CD4-positive, alpha-beta T cell treated with Interleukin-21 for 1 hour (primary cell): ENCODE results near the gene TAF5L.
"Not testable (repeated sequence)": the region's sequence is repeated elsewhere in the genome, so short reads cannot be mapped to it uniquely, and the experiment has no call there.

Experiments used
- DNase-seq: peaks from one replicate; pipeline ENCODE4 v3.0.0-alpha.2; 2020

TAF5L gene

DNA sequence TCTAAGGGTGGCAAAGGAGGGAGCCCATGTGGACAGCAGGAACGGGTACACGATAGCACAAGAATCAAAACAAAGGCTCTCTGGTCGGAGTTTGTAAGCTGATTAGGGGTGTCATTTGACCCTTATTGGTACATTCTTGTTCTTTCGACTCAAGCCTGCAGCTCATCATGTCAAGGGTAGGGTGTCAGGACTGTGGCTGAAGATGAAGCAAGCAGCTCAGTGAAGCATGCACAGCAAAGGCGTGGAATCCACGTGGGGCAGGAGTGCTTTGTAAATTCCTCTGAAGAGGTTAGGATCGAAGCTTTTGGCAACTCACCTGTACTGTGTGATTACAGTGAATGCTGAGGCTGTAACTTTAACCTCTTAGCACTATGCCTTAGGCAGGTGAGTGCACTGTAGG lies 62.7 kb downstream of the TAF5L start:
- DNase-seq, result no peak

DNA sequence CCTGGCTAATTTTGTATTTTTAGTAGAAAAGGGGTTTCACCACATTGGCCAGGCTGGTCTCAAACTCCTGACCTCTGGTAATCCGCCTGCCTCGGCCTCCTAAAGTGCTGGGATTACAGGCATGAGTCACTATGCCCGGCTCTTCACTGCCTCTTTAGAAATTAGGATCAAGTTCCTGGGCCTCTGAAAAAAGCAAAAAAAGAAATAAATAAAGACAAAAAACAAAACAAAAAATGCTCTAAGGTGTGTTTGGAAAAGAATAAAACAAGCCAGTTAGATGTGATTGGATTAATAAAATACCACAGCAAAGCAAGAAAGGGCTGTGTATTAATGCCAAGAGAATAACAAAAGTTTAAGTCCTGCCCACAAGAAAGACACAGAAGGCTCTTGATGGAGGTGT lies 63.2 kb downstream of the TAF5L start:
- no peak for DNase-seq

DNA sequence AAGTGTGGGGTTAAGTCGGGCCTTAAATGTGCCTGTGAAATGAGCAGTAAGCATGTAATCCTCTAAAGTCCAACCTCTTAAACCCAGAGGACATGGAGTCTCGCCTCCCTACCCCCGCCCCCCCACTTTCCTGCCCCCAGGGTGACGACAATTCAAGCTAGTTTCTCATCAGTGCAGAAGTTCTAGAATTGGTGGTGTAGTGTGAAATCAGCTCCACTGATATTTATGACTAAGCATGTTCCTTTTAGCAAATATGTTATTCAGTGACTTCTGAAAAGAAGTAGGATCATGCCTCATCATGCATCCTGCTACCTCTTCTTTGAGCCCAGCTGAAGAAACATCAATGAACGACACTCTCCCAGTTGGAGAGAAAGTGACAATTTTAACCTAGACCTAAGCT lies 64.8 kb downstream of the TAF5L start:
- no peak for DNase-seq

DNA sequence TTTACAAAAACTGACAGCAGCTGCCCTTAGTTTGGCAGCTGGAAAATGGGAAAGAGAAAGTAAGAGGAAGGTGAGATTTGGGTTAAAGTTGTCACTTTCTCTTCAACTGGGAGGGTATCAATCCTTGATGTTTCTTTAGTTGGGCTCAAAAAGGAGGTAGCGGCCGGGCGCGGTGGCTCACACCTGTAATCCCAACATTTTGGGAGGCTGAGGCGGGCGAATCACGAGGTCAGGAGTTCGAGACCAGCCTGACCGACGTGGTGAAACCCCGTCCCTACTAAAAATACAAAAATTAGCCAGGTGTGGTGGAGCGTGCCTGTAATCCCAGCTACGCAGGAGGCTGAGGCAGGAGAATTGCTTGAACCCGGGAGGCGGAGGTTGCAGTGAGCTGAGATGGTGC lies 65.8 kb downstream of the TAF5L start:
- not testable (repeated sequence) for DNase-seq

DNA sequence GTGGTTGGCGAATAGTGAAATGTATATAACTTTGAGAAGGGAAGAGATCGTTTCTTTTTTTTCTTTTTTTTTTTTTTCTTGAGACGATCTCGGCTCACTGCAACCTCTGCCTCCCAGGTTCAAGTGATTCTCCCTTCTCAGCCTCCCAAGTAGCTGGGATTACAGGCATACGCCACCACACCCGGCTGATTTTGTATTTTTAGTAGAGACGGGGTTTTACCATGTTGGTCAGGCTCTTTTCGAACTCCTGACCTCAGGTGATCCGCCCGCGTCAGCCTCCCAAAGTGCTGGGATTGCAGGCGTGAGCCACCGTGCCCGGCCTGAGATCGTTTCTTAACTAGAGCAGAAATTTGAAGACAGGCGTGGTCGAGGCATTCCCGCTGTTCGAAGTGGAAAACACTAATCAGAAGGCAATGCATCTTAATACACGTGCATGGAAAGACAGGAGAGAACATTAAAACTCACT lies 66.6 kb downstream of the TAF5L start:
- DNase-seq, result not testable (repeated sequence)

DNA sequence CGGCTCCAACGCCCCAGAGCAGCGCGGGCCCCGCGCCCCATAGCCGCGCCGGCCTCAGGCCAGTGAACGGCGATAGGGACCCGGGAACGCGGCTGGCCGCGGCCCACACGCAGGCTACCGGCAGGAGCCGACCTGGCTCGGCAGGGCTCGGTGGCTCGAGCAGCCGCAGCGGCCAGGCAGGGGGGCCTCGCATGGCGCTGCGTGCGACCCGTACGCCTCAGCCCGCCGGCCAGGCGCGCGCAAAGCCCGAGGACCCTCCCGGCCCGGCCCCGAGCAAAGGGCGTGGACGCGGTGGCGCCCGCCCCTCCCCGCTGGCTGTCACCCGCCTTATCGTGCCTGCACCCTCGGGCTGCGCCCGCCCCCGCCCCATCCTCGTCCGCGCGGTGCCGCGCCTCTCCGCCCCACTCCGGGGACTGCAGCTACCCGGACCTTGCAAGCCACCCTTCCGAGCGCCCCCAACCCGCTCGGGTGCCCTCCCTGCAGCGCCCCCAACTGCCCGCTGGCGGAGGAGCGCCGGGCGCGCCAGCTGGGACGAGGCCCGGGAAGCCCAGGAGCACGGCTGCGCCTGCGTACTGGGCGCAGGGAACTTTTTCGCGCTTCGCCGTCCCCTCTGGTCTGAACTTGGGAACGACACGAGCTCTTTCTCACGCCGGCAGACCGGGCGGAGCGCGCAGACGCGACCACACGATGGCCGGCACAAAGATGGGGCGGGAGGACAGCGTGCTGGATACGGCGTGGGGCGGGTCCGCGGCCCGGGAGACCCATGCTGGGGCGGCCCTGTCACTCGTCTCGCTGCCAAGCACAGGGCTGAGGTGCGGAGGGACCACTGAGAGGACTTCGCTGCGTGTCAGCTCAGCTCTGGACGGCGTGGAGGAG lies 67.2 kb downstream of the TAF5L start, which contains the start of gene ABCB10:
ABCB10 (minus strand) TSS at position 248 of the 876 bp plus-strand sequence; CDS start at position 193, 55 bp downstream.
- peak; percentile 91 for DNase-seq

DNA sequence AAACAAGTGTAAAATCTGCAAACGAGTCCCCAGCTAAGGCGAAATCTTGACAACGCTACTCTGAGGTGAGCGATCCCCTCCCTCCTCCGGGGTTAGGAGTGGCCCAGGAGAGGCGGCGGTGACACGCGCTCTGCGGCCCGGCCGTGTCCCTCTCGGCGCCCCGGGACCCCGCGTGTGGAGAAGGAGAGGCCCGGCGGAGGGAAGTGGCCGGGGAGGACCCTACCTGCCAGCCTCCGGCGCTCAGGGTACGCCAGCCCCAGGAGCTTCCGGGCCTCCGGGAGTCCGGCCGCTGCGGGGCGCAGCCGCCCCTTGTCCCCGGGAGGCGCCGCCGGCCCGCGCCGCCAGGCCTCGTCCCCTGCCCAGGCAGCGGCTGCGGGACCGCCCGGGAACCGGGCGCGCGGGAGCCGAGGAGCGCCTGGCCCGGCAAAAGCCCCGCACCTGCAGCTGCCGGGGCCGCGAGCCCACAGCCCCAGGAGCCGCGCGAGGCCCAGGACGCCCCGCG lies 68.0 kb downstream of the TAF5L start:
- DNase-seq, result peak; percentile 32

DNA sequence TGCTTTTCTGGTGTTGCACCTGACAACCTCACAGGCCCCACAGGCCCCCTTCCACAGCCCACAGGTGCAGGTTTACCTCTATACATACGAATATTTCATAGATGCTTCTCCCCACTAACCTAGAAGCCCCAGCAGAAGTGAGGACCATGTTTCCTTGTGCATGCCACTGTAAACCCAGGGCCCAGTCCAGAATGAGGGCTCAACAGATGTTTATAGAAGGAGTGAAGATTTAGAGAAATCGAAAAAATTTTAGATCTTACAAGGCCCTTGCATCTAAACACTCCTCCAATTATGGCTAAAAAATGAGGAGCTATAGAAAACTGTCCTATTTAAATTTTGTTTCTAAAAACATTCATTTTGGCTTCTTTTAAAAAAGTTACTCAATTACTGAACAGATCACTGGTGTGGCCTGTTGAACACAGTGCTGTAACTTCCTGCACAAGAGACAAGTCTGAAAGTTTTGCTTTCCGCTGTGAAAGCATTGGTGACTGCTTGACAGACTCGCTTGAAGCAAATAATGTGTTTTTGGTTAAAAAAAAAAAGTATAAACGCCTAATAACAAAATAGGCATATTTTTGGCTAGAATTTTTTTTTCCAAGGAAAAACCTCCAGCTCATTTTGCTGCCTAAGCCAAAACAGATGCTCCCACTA lies 68.6 kb downstream of the TAF5L start:
- DNase-seq, result peak; percentile 30

DNA sequence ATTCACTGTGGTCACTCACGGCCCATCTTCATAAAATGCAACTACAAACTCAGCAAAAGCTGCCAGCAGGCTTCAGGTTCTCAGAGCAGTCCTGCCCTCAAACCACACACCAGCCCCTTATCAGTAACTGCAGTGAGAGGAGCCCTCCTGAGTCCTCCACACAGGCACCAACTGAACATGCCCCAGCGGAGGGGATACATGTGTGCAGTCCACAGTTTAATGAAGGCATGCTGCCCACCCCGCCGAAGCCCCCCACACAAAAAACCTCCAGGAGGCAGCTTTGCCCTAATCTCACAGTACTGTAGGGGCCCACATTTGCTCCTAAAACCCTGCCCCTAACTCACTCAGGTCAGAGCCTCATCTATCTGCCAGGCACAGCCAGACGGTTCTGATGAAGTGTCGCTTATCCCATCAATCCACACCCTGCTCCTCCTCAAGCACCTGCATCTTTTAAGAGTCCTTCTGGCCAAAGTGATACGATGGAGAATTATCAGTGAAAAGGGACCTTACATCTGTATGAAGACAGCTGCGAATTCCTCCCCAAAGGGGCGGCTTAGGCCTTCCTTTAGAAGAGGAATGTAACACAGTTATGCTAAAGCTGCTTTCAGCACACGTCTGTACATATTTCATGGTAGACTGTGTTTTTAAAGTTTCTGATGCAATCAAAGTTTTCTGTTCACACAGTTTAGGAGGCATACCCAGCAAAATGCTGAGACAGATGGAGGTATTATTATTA lies 70.9 kb downstream of the TAF5L start:
- no peak for DNase-seq

DNA sequence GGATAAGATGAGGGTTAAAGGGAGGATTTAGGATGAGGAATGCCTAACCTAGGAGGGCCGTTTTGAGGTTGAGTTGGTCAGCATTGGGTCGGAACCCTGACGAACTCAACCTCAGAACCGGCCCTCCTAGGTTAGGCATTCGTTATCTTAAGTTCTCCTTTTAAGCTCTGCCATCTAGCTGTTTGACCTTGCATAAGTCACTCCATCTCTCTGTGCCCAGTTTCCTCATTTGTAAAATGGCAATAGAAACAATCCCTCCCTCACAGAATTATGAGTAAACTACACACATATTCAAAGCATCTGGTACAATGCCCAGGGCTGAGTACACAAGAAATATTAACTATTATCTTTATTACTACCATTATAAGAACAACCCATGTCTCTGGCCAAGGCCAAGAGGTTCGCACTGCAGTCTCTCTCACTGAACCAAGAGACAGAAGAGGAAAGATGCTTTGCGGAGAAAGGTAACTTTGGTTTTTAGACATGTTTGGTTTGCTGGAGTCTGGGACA lies 72.2 kb downstream of the TAF5L start:
- DNase-seq, result no peak

DNA sequence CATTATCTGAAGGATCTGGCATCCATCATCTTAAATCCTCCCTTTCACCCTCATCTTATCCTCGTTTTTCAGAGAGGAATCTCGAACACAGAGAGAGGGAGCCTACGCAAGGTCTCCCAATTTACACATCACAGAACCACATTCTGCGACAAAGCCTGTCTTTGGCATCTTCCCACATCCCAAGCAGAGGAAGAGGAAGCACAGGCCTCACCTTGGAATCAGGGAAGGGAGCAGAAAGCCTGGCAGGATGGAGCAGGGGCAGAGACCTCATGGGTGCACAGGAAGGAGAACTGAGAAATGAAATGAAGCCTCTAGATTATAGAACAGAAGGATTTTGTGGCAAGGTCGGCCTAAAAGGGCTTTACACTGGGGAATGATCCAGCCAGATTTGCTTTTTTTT lies 73.2 kb downstream of the TAF5L start:
- no peak for DNase-seq

DNA sequence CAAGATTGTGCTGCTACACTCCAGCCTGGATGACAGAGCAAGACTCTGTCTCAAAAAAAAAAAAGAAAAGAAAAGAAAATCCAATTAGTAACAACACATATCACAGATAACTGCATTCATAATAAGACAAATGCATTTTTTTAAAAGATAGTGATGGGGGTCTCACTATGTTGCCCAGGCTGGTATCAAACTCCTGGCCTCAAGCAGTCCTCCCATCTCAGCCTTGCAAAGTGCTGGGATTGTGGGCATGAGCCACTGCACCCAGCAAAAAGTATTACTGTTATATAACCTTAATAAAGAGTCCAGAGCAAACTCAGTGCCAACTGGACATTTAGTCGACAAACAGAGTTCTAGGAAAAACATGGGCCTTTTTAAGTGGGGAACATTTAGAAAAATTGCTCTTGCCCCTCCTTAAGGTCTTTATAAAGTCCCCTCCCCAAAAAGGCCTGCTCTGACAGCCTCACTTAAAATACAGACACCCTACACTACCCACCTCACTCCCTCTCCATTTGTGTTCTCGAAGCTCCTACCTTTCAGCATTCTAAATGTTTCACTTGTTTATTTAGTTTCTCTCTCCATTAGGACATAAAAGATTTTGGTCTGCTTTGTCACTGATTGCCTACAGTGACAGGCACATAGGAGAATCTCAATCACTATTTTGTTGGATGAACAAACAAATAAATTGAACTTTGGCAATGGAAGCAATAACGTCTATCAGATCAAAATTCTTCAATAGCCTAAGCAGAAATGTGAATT lies 74.9 kb downstream of the TAF5L start:
- DNase-seq, result no peak

DNA sequence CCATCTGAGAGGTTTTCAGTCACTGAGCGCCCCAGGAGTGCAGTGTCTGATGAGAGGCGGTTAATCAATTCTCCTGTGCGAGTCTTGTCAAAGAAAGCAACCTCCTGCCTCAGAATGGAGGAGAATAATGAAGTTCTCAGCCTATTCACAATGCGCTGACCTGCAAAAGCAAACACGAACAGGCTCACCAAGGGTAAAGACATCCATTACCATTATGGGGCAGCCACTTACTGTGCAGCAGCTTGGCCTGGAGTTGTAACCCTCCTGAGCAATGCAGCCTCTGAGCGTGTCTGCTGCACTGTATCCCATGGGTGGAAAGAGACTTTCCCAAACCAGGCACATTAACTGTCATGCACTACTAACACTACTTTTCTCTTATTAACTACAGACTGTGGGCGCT lies 78.4 kb downstream of the TAF5L start:
- DNase-seq, result no peak

DNA sequence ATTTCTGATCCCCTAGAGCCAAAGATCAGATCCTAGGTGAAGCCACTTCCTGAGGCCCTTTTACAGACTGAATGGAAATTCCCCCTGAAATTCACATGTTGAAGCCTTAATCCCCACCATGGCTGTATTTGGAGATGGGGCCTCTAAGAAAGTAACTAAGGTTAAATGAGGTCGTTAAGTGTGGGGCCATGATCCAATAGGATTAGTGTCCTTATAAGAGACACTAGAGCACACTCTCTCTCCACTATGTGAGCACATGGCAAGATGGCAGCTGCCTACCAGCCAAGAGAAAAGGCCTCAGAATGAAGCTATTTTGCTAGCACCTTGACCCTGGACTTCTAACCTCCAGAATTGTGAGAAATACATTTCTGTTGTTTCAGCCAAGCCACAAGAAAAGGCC lies 81.3 kb downstream of the TAF5L start:
- DNase-seq, result no peak
